K562 (cell line): Measurements from ENCODE around the gene ABCC6. TPM values are rescaled to one million over a fixed set of nuclear protein-coding genes. Genes with fewer than 3 reads are reported as not detected.

Experiments used
- ATAC-seq: fragments of 200-7000 bp; cut with Tn5 transposase; 3 replicates; pipeline ENCODE4 v1.9.1; 2020; ENCODE audit warnings: moderate library complexity
- BruUV-seq: library from RNA; stranded (reverse); fragments of 400-500 nt; replicated peaks from 2 replicates; lab custom pipeline; 2021; lab: Mats Ljungman, UMichigan
- CTCF ChIA-PET: fragments of 300-600 bp; formaldehyde crosslinking; extraction: SDS; loops from one replicate; lab custom pipeline; 2021; ENCODE audit warnings: low intra/inter-chr PET ratio; lab: Yijun Ruan, JAX
- POLR2A ChIA-PET: fragments of 300-600, 350-650 bp; sonication (Branson Sonifier 250); formaldehyde crosslinking; extraction: SDS; loops from one replicate; lab custom pipeline; 2021; ENCODE audit warnings: antibody characterized with exemption, inconsistent platforms; lab: Yijun Ruan, JAX
- DNase-seq, 4 experiments: peaks; one replicate each; pipeline versions ENCODE4 v3.0.0 to v3.0.0-alpha.2; 2011 to 2018; ENCODE audit warnings: low spot score in 3 of 4, mixed read lengths in 3 of 4; ENCODE audit errors: extremely low read depth in 1 of 4
- FAIRE-seq: peaks from 2 replicates; lab custom pipeline; 2011; peaks lifted over from hg19 to GRCh38; lab: Jason Lieb, UNC
- H2AFZ ChIP-seq: 2 replicates; pipeline ENCODE4 v1.6.0; 2011; ENCODE audit warnings: low read depth, low read length, control low read depth, inconsistent platforms
- H3K27ac ChIP-seq: fragments of 200-600 bp; 3 replicates; pipeline ENCODE4 v1.8.0; 2011; ENCODE audit warnings: low read depth, mild to moderate bottlenecking, control low read depth, inconsistent platforms, low read length, moderate library complexity, mixed read lengths; ENCODE audit errors: extremely low read depth
- H3K27me3 ChIP-seq, 2 experiments: fragments of 300-600 bp in 1 of 2; 2 replicates in 1 of 2; 3 replicates in 1 of 2; pipeline versions ENCODE4 v1.6.0 to v1.8.0; 2011; ENCODE audit warnings: inconsistent platforms in 2 of 2, low read length in 2 of 2, mild to moderate bottlenecking in 1 of 2, mixed read lengths in 1 of 2, moderate library complexity in 1 of 2; ENCODE audit not compliant: control insufficient read depth in 2 of 2, insufficient read depth in 2 of 2
- H3K36me3 ChIP-seq: fragments of 300-600 bp; 3 replicates; pipeline ENCODE4 v1.8.0; 2011; ENCODE audit warnings: mild to moderate bottlenecking, low read length, inconsistent platforms; ENCODE audit not compliant: control insufficient read depth, insufficient read depth
- H3K4me1 ChIP-seq, 2 experiments: fragments of 200-600 bp in 1 of 2; replicated peaks in 1 of 2; 2 replicates in 1 of 2; 3 replicates in 1 of 2; pipeline versions ENCODE4 v1.5.1 to v1.8.0; 2011; ENCODE audit warnings: inconsistent platforms in 2 of 2, low read length in 2 of 2, mild to moderate bottlenecking in 1 of 2, mixed read lengths in 1 of 2, moderate library complexity in 1 of 2; ENCODE audit not compliant: control insufficient read depth in 2 of 2, insufficient read depth in 2 of 2
- H3K4me2 ChIP-seq: 2 replicates; pipeline ENCODE4 v1.6.1; 2011; ENCODE audit warnings: low read length, control low read depth, inconsistent platforms, mixed read lengths; ENCODE audit not compliant: insufficient read depth
- H3K4me3 ChIP-seq: fragments of 200-600 bp; sonication (generic), shearing (Covaris generic); 2 replicates; pipeline ENCODE4 v1.5.1; 2016; ENCODE audit warnings: control low read depth, inconsistent platforms
- H3K79me2 ChIP-seq: fragments of 200-600 bp; 3 replicates; pipeline ENCODE4 v1.8.0; 2011; ENCODE audit warnings: low read length, inconsistent platforms; ENCODE audit not compliant: control insufficient read depth, insufficient read depth
- H3K9ac ChIP-seq, 2 experiments: 2 replicates each; pipeline versions ENCODE4 v1.6.0 to v1.6.1; 2011; ENCODE audit warnings: low read depth in 2 of 2, low read length in 2 of 2, control low read depth in 1 of 2, inconsistent platforms in 1 of 2, mild to moderate bottlenecking in 1 of 2, mixed read lengths in 1 of 2; ENCODE audit not compliant: insufficient read depth in 1 of 2
- H3K9me1 ChIP-seq: one replicate; pipeline ENCODE4 v1.6.0; 2011; ENCODE audit warnings: inconsistent platforms, mild to moderate bottlenecking, low read length, moderate library complexity; ENCODE audit not compliant: control insufficient read depth, insufficient read depth
- H3K9me3 ChIP-seq: replicated peaks from 2 replicates; pipeline ENCODE4 v1.5.1; 2011; ENCODE audit warnings: low read depth, low read length, inconsistent platforms; ENCODE audit not compliant: control insufficient read depth, insufficient read depth
- H4K20me1 ChIP-seq: replicated peaks from 2 replicates; pipeline ENCODE4 v1.6.1; 2011; ENCODE audit warnings: low read length, inconsistent platforms, mixed read lengths; ENCODE audit not compliant: control insufficient read depth, insufficient read depth
- ATF7 ChIP-seq: fragments of 450-650 bp; IDR thresholded peaks from 2 replicates; pipeline ENCODE4 v1.7.1; 2014; ENCODE audit warnings: mild to moderate bottlenecking, moderate library complexity
- DNMT1 ChIP-seq: fragments of 450-650 bp; IDR thresholded peaks from 2 replicates; pipeline ENCODE4 v1.6.1; 2016; ENCODE audit warnings: antibody characterized with exemption, mild to moderate bottlenecking
- LARP7 ChIP-seq: fragments of 450-650 bp; IDR thresholded peaks from 2 replicates; pipeline ENCODE4 v1.6.1; 2016
- RAD21 ChIP-seq, 2 experiments: fragments of 250-450 bp in 1 of 2; fragments of 450-650 bp in 1 of 2; sonication (Bioruptor Pico) in 1 of 2; formaldehyde crosslinking in 1 of 2; IDR thresholded peaks in 1 of 2; conservative IDR thresholded peaks in 1 of 2; 2 replicates each; pipeline versions ENCODE4 v1.4.0 to v1.8.0; 2020 to 2022; ENCODE audit warnings: mild to moderate bottlenecking in 2 of 2, moderate library complexity in 1 of 2
- RBFOX2 ChIP-seq: fragments of 200-400 bp; formaldehyde crosslinking; IDR thresholded peaks from 2 replicates; pipeline ENCODE4 v1.6.1; 2017; ENCODE audit warnings: low read depth, mild to moderate bottlenecking, low read length, moderate library complexity
- SMAD3 ChIP-seq: fragments of 450-650 bp; formaldehyde crosslinking; conservative IDR thresholded peaks from 2 replicates; pipeline ENCODE4 v1.4.0; 2020; ENCODE audit warnings: mild to moderate bottlenecking
- SRSF7 ChIP-seq: fragments of 200-400 bp; formaldehyde crosslinking; optimal IDR thresholded peaks from 2 replicates; pipeline ENCODE3; 2017; ENCODE audit warnings: mild to moderate bottlenecking, low read depth, low read length
- YY1 ChIP-seq, 3 experiments: IDR thresholded peaks; 2 replicates each; pipeline ENCODE4 v1.6.1; 2011; ENCODE audit warnings: low read length in 2 of 3, mild to moderate bottlenecking in 2 of 3, moderate library complexity in 2 of 3, borderline replicate concordance in 1 of 3, control low read depth in 1 of 3, low read depth in 1 of 3; ENCODE audit not compliant: insufficient read depth in 3 of 3, insufficient replicate concordance in 2 of 3, control insufficient read depth in 1 of 3, insufficient read length in 1 of 3; ENCODE audit errors: extremely low read depth in 1 of 3
- ZNF699 ChIP-seq: fragments of 250-450 bp; sonication (Bioruptor Pico); IDR thresholded peaks from 2 replicates; pipeline ENCODE4 v1.8.0; 2021; ENCODE audit warnings: mild to moderate bottlenecking, moderate library complexity; ENCODE audit not compliant: insufficient replicate concordance
- WGBS: fragments of 100-300 bp; shearing (Covaris generic); methylation state at CpG from one replicate; pipeline ENCODE4 v1.1.6; 2016; ENCODE audit warnings: low coverage, mixed read lengths; ENCODE audit not compliant: insufficient coverage; ENCODE audit errors: missing lambda C conversion rate; 5-methylcytosine and 5-hydroxymethylcytosine counted together
- in situ Hi-C: fragments of 300-500 bp; cut with MboI; formaldehyde crosslinking; loops from 4 replicates; pipeline ENCODE4 v1.15.0; 2018; ENCODE audit warnings: inconsistent platforms, mixed read lengths
- intact Hi-C: fragments of 100-400 bp; cut with micrococcal nuclease; formaldehyde crosslinking; loops from 2 replicates; pipeline ENCODE4 v1.14.2; 2022
- polyA plus RNA-seq, 8 experiments: library from polyadenylated mRNA; depleted of rRNA in 4 of 8; stranded (reverse) in 5 of 8; unstranded in 3 of 8; fragments of >200 nt; fragmentation: Nextera tagmentation in 2 of 8; fragmentation: Illumina TruSeq in 1 of 8; extraction: Ambion mirVana in 2 of 8; extraction: Trizol in 1 of 8; gene quantifications; 2 replicates each; pipeline versions ENCODE4 v1.2.1 to v1.2.3, GENCODE V29; 2011 to 2014; ENCODE audit warnings: inconsistent platforms in 1 of 8, missing spikeins in 1 of 8
- total RNA-seq, 7 experiments: library from RNA; depleted of rRNA in 6 of 7; stranded (reverse); fragments of >200 nt in 6 of 7; fragmentation: Illumina TruSeq in 2 of 7; extraction: Trizol in 2 of 7; gene quantifications; 2 replicates each; pipeline versions ENCODE4 v1.2.1 to v1.2.3, GENCODE V29; 2011 to 2021; ENCODE audit warnings: low replicate concordance in 1 of 7
- TF ChIP-seq, protein P1 (sequence below): fragments of 250-450 bp; sonication (Bioruptor Pico); IDR thresholded peaks from 2 replicates; pipeline ENCODE4 v1.4.0; 2020; ENCODE audit warnings: mild to moderate bottlenecking, moderate library complexity
- TF ChIP-seq, protein P2 (sequence below): fragments of 450-650 bp; formaldehyde crosslinking; conservative IDR thresholded peaks from 2 replicates; pipeline ENCODE4 v1.4.0; 2022; ENCODE audit warnings: mild to moderate bottlenecking, missing genetic modification characterization
- TF ChIP-seq, protein P3 (sequence below): fragments of 200-800 bp; sonication (Bioruptor generic); IDR thresholded peaks from 2 replicates; pipeline ENCODE4 v1.6.1; 2017; ENCODE audit warnings: missing genetic modification characterization, missing compliant biosample characterization

Gene ABCC6
- total and polyA plus RNA-seq, 9 of the 15 experiments (the other 6 are each of a cell fraction or from before 2014, with no cell fraction given): 0.03 to 0.46 (median 0.07) TPM; not detected in 4

DNA sequence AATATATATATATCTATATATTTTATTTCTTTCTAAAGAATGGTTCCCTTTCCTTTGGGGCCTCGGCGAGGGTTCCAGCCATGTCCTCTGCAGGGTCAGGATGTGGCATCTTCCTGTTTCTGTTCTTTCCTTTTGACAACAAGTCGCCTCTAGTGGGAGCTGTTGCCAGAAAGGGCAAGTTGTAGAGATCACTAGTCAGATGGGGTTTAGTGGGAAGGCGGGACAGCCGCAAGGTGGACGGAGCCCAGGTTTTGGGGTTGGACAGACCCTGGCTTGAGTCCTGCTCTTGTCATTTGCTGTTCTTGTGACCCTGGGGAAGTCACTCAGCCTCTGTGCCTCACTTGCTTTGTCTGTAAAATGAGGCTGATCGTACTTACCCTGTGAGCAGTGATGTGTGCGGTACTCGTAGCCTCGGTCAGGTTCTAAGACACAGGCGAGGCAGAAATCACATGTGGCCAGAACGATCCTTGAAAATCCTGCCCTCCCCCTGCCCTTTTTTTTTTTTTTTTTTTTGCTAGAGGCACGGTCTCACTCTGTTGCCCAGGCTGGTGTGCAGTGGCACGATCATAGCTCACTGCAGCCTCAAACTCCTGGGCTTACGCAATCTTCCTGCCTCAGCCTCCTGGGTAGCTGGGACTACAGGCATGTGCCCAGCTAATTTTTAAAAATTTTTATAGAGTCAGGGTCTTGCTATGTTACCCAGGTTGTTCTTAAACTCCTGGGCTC lies 80.1 kb downstream of the ABCC6 start (continued):
- TF ChIP-seq RAD21 (CRISPR knock-in tag; conservative IDR thresholded peaks at IDR 0.05 in 1 of 2, IDR thresholded peaks at IDR 0.05 in 1 of 2): peak in 1 of 2 experiments; percentile 9; a peak in 1 of 4 replicates
- TF ChIP-seq SRSF7: no peak

DNA sequence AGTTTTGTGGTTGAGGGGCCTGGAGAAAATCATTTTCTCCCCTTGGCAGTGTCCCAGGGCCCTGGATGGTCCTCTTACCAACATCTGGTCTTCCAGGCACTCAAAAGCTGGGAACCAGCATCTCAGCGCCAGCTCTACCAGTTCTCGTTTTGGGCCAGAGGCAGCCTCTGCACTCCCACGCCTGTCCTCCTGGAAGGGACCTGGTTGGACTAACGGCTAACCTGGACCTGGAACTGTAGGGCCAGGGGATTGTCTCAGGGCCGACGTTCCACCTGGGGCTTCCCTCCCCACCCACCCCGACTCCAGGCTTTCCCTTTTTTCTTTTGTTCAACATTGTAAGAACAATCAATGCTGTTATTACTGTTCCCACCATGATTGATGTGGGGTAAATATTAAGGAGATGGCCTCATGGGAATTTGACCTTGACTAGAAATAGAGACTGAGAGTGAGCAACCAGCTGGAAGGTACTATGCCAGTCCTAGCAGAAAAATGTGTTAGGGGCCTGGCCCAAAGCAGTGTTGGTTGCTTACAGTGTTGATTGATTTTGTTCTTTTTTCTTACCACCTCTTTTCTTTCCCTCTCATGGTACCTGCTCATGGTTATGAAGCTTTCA lies 81.4 kb downstream of the ABCC6 start:
- ChIA-PET POLR2A (no interaction called here), CTCF (no interaction called here)
- no TSS peak for BruUV-seq
- H3K9me1 ChIP-seq: no peaks in the 10 kb centered on the region
- 100% methylated on average over 1 of the region's 7 CpGs for WGBS
- FAIRE-seq (no peak), DNase-seq (no peak), ATAC-seq (no peak)
- in situ Hi-C loops: no loop called here
- H3K4me2 ChIP-seq: no peak overlapping the region
- H3K79me2 ChIP-seq: no peaks in the 10 kb centered on the region
- no peak overlapping the region for H3K27ac ChIP-seq
- no peak overlapping the region for H2AFZ ChIP-seq
- H3K9me3 ChIP-seq: no peaks in the 10 kb centered on the region
- intact Hi-C loops: no loop called here
- H3K27me3 ChIP-seq: no peaks in the 10 kb centered on the region
- no peak overlapping the region for H3K9ac ChIP-seq
- H3K4me3 ChIP-seq: no peak overlapping the region
- peaks cover 65% of the 10 kb centered on the region; the same call in 2 of the 3 replicates for H3K36me3 ChIP-seq
- no peaks in the 10 kb centered on the region for H3K4me1 ChIP-seq
- H4K20me1 ChIP-seq: no peaks in the 10 kb centered on the region
- TF ChIP-seq RBFOX2 (no peak), LARP7 (no peak), ATF7 (no peak), YY1 (IDR thresholded peaks at IDR 0.05; ENCODE audit: borderline replicate concordance in 1 of 3, control insufficient read depth in 1 of 3, extremely low read depth in 1 of 3, insufficient read depth in 3 of 3, insufficient read length in 1 of 3, insufficient replicate concordance in 2 of 3, low read depth in 1 of 3, low read length in 2 of 3) (no peak), ZNF699 (CRISPR knock-in tag) (no peak), DNMT1 (no peak), SMAD3 (CRISPR knock-in tag) (no peak)
- TF ChIP-seq, protein P1, sequence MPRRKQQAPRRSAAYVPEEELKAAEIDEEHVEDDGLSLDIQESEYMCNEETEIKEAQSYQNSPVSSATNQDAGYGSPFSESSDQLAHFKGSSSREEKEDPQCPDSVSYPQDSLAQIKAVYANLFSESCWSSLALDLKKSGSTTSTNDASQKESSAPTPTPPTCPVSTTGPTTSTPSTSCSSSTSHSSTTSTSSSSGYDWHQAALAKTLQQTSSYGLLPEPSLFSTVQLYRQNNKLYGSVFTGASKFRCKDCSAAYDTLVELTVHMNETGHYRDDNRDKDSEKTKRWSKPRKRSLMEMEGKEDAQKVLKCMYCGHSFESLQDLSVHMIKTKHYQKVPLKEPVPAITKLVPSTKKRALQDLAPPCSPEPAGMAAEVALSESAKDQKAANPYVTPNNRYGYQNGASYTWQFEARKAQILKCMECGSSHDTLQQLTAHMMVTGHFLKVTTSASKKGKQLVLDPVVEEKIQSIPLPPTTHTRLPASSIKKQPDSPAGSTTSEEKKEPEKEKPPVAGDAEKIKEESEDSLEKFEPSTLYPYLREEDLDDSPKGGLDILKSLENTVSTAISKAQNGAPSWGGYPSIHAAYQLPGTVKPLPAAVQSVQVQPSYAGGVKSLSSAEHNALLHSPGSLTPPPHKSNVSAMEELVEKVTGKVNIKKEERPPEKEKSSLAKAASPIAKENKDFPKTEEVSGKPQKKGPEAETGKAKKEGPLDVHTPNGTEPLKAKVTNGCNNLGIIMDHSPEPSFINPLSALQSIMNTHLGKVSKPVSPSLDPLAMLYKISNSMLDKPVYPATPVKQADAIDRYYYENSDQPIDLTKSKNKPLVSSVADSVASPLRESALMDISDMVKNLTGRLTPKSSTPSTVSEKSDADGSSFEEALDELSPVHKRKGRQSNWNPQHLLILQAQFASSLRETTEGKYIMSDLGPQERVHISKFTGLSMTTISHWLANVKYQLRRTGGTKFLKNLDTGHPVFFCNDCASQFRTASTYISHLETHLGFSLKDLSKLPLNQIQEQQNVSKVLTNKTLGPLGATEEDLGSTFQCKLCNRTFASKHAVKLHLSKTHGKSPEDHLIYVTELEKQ: no peak
- TF ChIP-seq, protein P2, sequence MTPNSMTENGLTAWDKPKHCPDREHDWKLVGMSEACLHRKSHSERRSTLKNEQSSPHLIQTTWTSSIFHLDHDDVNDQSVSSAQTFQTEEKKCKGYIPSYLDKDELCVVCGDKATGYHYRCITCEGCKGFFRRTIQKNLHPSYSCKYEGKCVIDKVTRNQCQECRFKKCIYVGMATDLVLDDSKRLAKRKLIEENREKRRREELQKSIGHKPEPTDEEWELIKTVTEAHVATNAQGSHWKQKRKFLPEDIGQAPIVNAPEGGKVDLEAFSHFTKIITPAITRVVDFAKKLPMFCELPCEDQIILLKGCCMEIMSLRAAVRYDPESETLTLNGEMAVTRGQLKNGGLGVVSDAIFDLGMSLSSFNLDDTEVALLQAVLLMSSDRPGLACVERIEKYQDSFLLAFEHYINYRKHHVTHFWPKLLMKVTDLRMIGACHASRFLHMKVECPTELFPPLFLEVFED: no peak
- TF ChIP-seq, protein P3, sequence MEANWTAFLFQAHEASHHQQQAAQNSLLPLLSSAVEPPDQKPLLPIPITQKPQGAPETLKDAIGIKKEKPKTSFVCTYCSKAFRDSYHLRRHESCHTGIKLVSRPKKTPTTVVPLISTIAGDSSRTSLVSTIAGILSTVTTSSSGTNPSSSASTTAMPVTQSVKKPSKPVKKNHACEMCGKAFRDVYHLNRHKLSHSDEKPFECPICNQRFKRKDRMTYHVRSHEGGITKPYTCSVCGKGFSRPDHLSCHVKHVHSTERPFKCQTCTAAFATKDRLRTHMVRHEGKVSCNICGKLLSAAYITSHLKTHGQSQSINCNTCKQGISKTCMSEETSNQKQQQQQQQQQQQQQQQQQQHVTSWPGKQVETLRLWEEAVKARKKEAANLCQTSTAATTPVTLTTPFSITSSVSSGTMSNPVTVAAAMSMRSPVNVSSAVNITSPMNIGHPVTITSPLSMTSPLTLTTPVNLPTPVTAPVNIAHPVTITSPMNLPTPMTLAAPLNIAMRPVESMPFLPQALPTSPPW (CRISPR knock-in tag): no peak
